B cell (primary cell): ENCODE results near the gene DLGAP5. TPM values are rescaled to one million over a fixed set of nuclear protein-coding genes. Genes with fewer than 3 reads are reported as not detected.

ENCODE experiments used
- ATAC-seq: fragments of 200-7000 bp; cut with Tn5 transposase; one replicate; pipeline ENCODE4 v1.10.0; 2021; ENCODE audit warnings: low read depth, mild to moderate bottlenecking, moderate number of reproducible peaks, moderate library complexity
- CTCF ChIA-PET: fragments of 350-600 bp; sonication (Branson Sonifier 250); formaldehyde crosslinking; loops from one replicate; lab custom pipeline; 2021; ENCODE audit warnings: antibody characterized with exemption, inconsistent platforms; lab: Charles Lee
- POLR2A ChIA-PET: fragments of 350-600 bp; sonication (Branson Sonifier 250); formaldehyde crosslinking; loops from one replicate; lab custom pipeline; 2021; ENCODE audit warnings: antibody characterized with exemption; lab: Charles Lee
- DNase-seq: peaks from one replicate; pipeline ENCODE4 v3.0.0; 2013
- H2AFZ ChIP-seq: 2 replicates; pipeline ENCODE4 v1.6.1; 2012; ENCODE audit warnings: mild to moderate bottlenecking, low read depth, low read length; ENCODE audit not compliant: insufficient read depth, poor library complexity, severe bottlenecking
- H3K27ac ChIP-seq, 2 donors: 1 replicate in 1 of 2; 2 replicates in 1 of 2; pipeline ENCODE4 v1.5.1; 2012 to 2013; ENCODE audit warnings: low read length in 2 of 2, mild to moderate bottlenecking in 2 of 2, moderate library complexity in 1 of 2
- H3K27me3 ChIP-seq, 4 experiments: fragments of 200-600 bp in 1 of 4; sonication (generic) in 1 of 4; replicated peaks in 1 of 4; 1 replicate in 2 of 4; 2 replicates in 2 of 4; pipeline versions ENCODE4 v1.6.1 to v1.7.0; 2013 to 2016; ENCODE audit warnings: low read length in 3 of 4, mild to moderate bottlenecking in 2 of 4, mixed read lengths in 1 of 4, moderate library complexity in 1 of 4; ENCODE audit not compliant: insufficient read depth in 4 of 4, control insufficient read depth in 3 of 4; ENCODE audit errors: control extremely low read depth in 1 of 4
- H3K36me3 ChIP-seq, 2 experiments: replicated peaks in 1 of 2; 1 replicate in 1 of 2; 2 replicates in 1 of 2; pipeline versions ENCODE4 v1.6.1 to v1.7.1; 2013; ENCODE audit warnings: low read length in 1 of 2; ENCODE audit not compliant: insufficient read depth in 2 of 2, control insufficient read depth in 1 of 2; ENCODE audit errors: control extremely low read depth in 1 of 2, extremely low read depth in 1 of 2
- H3K4me1 ChIP-seq, 2 donors: fragments of 200-600 bp in 1 of 2; sonication (generic) in 1 of 2; 1 replicate in 1 of 2; 2 replicates in 1 of 2; pipeline versions ENCODE4 v1.5.1 to v1.6.1; 2013 to 2017; ENCODE audit warnings: low read length in 2 of 2; ENCODE audit not compliant: control insufficient read depth in 2 of 2, insufficient read depth in 2 of 2
- H3K4me2 ChIP-seq: replicated peaks from 2 replicates; pipeline ENCODE3; 2012; ENCODE audit warnings: mild to moderate bottlenecking, low read depth, low read length; ENCODE audit not compliant: poor library complexity, severe bottlenecking
- H3K4me3 ChIP-seq, 5 experiments: fragments of 200-600 bp in 1 of 5; sonication (generic) in 1 of 5; 1 replicate in 3 of 5; 2 replicates in 2 of 5; pipeline versions ENCODE4 v1.5.1 to v1.7.0; 2011 to 2016; ENCODE audit warnings: low read length in 4 of 5, mild to moderate bottlenecking in 4 of 5, low read depth in 2 of 5, control low read depth in 1 of 5, moderate library complexity in 1 of 5; ENCODE audit not compliant: insufficient read depth in 1 of 5; ENCODE audit errors: control extremely low read depth in 1 of 5, extremely low read depth in 1 of 5
- H3K79me2 ChIP-seq: fragments of 200-600 bp; sonication (generic); one replicate; pipeline ENCODE4 v1.6.0; 2016; ENCODE audit warnings: low read length; ENCODE audit not compliant: control insufficient read depth, insufficient read depth
- H3K9ac ChIP-seq: fragments of 200-600 bp; sonication (generic); 2 replicates; pipeline ENCODE4 v1.6.1; 2017; ENCODE audit warnings: mild to moderate bottlenecking, low read length, moderate library complexity
- H3K9me3 ChIP-seq, 3 donors: one replicate each; pipeline versions ENCODE4 v1.6.1 to v1.7.1; 2013; ENCODE audit warnings: low read length in 2 of 3; ENCODE audit not compliant: control insufficient read depth in 2 of 3, insufficient read depth in 1 of 3; ENCODE audit errors: control extremely low read depth in 1 of 3
- H4K20me1 ChIP-seq: 2 replicates; pipeline ENCODE4 v1.6.0; 2012; ENCODE audit warnings: mild to moderate bottlenecking, low read length; ENCODE audit not compliant: insufficient read depth, control insufficient read depth, poor library complexity, severe bottlenecking
- H3K27ac Mint-ChIP-seq: one replicate; pipeline ENCODE4 v1.8.0; 2021; ENCODE audit warnings: mixed read lengths
- H3K27me3 Mint-ChIP-seq: one replicate; pipeline ENCODE4 v1.8.0; 2021; ENCODE audit warnings: mixed read lengths
- H3K4me1 Mint-ChIP-seq: one replicate; pipeline ENCODE4 v1.8.0; 2021; ENCODE audit warnings: mixed read lengths
- H3K4me3 Mint-ChIP-seq: one replicate; pipeline ENCODE4 v1.8.0; 2021; ENCODE audit warnings: mixed read lengths
- H3K9me3 Mint-ChIP-seq: one replicate; pipeline ENCODE4 v1.8.0; 2022; ENCODE audit warnings: mixed read lengths; ENCODE audit not compliant: insufficient read depth
- EZH2 ChIP-seq: IDR thresholded peaks from 2 replicates; pipeline ENCODE4 v1.6.1; 2012; ENCODE audit warnings: borderline replicate concordance, low read depth, mild to moderate bottlenecking, moderate library complexity, low read length; ENCODE audit not compliant: insufficient read depth, poor library complexity, severe bottlenecking
- WGBS: methylation state at CpG from one replicate; pipeline ENCODE4 v1.1.5; 2013; ENCODE audit warnings: missing lambda C conversion rate; ENCODE audit not compliant: insufficient coverage; 5-methylcytosine and 5-hydroxymethylcytosine counted together
- intact Hi-C: fragments of 100-400 bp; cut with micrococcal nuclease; formaldehyde crosslinking; loops from one replicate; pipeline ENCODE4 v1.10.0; 2022
- polyA plus RNA-seq: library from polyadenylated mRNA; depleted of rRNA; stranded (reverse); fragments of >200 nt; gene quantifications from 2 replicates; pipeline ENCODE4 v1.2.3, GENCODE V29; 2012
- total RNA-seq, 2 donors: library from RNA; stranded (reverse); fragments of 120-200 nt in 1 of 2; gene quantifications; 1 replicate in 1 of 2; 2 replicates in 1 of 2; pipeline versions ENCODE4 v1.2.3 to v1.2.4, GENCODE V29; 2013 to 2022
- TF ChIP-seq, protein P1 (sequence below): fragments of 200-600 bp; IDR thresholded peaks from one replicate; pipeline ENCODE4 v1.8.0; 2022; ENCODE audit warnings: antibody characterized with exemption, mild to moderate bottlenecking

The DLGAP5 gene
- total and polyA plus RNA-seq, 2 donors (not counting 1 experiment from before 2014, with no cell fraction given): 0.12 TPM; not detected in 1

DNA sequence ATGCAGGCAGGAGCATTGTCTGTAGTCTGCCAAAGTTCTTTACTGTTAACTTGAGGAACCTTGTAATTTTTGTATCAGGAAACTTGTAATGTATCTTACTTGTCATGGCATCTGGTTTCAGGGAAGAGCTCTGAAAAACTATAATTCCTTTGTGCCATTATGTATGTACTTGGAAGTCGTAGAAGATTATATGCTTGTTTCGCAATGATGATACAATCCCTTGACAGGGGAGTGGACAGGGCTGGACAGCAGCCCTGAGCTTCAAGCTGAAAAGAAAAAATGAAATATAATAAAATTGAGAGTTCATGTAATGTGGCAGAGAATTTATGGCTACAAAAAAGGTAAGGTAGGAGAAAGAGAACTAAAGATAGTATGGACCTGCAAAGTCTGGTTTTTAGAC is 7.4 kb upstream of the DLGAP5 start:
- ChIA-PET POLR2A (no interaction called here), CTCF (no interaction called here)
- Mint-ChIP-seq H3K27me3 (peaks cover 3% of the 10 kb centered on the region), H3K4me3 (no peak overlapping the region), H3K9me3 (no peaks in the 10 kb centered on the region), H3K27ac (no peak overlapping the region), H3K4me1 (no peaks in the 10 kb centered on the region)
- no peak overlapping the region for H3K4me3 ChIP-seq
- no peak for TF ChIP-seq EZH2
- TF ChIP-seq, protein P1, sequence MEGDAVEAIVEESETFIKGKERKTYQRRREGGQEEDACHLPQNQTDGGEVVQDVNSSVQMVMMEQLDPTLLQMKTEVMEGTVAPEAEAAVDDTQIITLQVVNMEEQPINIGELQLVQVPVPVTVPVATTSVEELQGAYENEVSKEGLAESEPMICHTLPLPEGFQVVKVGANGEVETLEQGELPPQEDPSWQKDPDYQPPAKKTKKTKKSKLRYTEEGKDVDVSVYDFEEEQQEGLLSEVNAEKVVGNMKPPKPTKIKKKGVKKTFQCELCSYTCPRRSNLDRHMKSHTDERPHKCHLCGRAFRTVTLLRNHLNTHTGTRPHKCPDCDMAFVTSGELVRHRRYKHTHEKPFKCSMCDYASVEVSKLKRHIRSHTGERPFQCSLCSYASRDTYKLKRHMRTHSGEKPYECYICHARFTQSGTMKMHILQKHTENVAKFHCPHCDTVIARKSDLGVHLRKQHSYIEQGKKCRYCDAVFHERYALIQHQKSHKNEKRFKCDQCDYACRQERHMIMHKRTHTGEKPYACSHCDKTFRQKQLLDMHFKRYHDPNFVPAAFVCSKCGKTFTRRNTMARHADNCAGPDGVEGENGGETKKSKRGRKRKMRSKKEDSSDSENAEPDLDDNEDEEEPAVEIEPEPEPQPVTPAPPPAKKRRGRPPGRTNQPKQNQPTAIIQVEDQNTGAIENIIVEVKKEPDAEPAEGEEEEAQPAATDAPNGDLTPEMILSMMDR: no peak
- intact Hi-C loops: no loop called here
- no peaks in the 10 kb centered on the region for H3K27me3 ChIP-seq
- DNase-seq: no peak
- H3K9me3 ChIP-seq: no peaks in the 10 kb centered on the region
- H3K4me2 ChIP-seq: no peak overlapping the region
- no peaks in the 10 kb centered on the region for H3K79me2 ChIP-seq
- H4K20me1 ChIP-seq: no peaks in the 10 kb centered on the region
- H3K9ac ChIP-seq: no peak overlapping the region
- H2AFZ ChIP-seq: no peak overlapping the region
- ATAC-seq: no peak
- H3K36me3 ChIP-seq: no peaks in the 10 kb centered on the region
- H3K27ac ChIP-seq: no peak overlapping the region
- 100% methylated on average over 2 of the region's 2 CpGs for WGBS
- no peaks in the 10 kb centered on the region for H3K4me1 ChIP-seq

GRCh38 chr14:55194656-55195355 is 3.4 kb upstream of the DLGAP5 start:
- intact Hi-C loops: no loop called here
- no peak overlapping the region for H3K4me3 Mint-ChIP-seq
- TF ChIP-seq, protein P1: no peak
- TF ChIP-seq EZH2: no peak
- H3K27me3 Mint-ChIP-seq: peaks cover 3% of the 10 kb centered on the region
- no peaks in the 10 kb centered on the region for H4K20me1 ChIP-seq
- H3K27ac ChIP-seq: no peak overlapping the region
- H3K27ac Mint-ChIP-seq: no peak overlapping the region
- no peaks in the 10 kb centered on the region for H3K9me3 Mint-ChIP-seq
- no peaks in the 10 kb centered on the region for H3K79me2 ChIP-seq
- no peak overlapping the region for H2AFZ ChIP-seq
- peaks cover 9 to 13% of the 10 kb centered on the region in 2 donors for H3K4me1 ChIP-seq
- no peak overlapping the region for H3K9ac ChIP-seq
- H3K9me3 ChIP-seq: no peaks in the 10 kb centered on the region
- POLR2A ChIA-PET: no interaction called here
- DNase-seq (no peak), ATAC-seq (no peak)
- no peak overlapping the region for H3K4me3 ChIP-seq
- H3K27me3 ChIP-seq: no peaks in the 10 kb centered on the region
- 96% methylated on average over 5 of the region's 5 CpGs for WGBS
- no peaks in the 10 kb centered on the region for H3K36me3 ChIP-seq
- CTCF ChIA-PET: interaction anchor here (0.6 kb wide), 1 partner anchor 56 kb away, joined by 3 read pairs; no protein-coding TSS in a partner anchor
- H3K4me1 Mint-ChIP-seq: peaks cover 14% of the 10 kb centered on the region
- H3K4me2 ChIP-seq: no peak overlapping the region
